ENCODE measurements around the gene RELB. TPM values are rescaled to one million over a fixed set of nuclear protein-coding genes. Genes with fewer than 3 reads are reported as not detected.

The RELB gene
- total RNA-seq, 4 donors from 2014 or later = 4.8 to 11.8 (median 7.6) TPM

DNA sequence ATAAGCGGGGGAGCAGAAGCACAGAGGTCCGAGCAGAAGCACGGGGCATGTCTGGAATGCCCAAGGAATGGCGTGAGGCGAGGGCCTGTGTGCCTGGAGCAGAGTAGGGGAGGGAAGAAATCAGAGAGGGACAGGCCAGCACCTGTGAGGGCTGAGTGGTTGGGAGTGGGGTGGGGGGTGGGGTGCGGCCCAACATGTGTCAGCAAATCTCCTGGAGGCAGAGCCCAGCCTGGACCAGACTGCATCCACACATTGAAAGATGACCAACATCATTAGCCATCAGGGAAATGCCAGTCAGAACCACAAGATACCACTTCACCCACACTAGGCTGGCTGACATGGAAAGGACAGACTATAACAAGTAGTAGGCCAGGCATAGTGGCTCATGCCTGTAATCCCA, 48.8 kb downstream of the RELB start:
- DNase-seq = no peak
- Histone ChIP-seq H3K36me3 (peaks cover 0 to 66% (median 31%) of the 10 kb centered on the region in 3 donors), H3K27ac (peak overlapping the region in 3 of 4 donors; percentile 19 to 79 (median 55)), H3K4me3 (no peak overlapping the region), H3K4me1 (peaks cover 26 to 79% (median 37%) of the 10 kb centered on the region in 3 donors), H3K9me3 (no peaks in the 10 kb centered on the region), H3K27me3 (no peaks in the 10 kb centered on the region)
- TF ChIP-seq POLR2A (IDR thresholded peaks at IDR 0.05) = no peak
- TF ChIP-seq, protein P1, sequence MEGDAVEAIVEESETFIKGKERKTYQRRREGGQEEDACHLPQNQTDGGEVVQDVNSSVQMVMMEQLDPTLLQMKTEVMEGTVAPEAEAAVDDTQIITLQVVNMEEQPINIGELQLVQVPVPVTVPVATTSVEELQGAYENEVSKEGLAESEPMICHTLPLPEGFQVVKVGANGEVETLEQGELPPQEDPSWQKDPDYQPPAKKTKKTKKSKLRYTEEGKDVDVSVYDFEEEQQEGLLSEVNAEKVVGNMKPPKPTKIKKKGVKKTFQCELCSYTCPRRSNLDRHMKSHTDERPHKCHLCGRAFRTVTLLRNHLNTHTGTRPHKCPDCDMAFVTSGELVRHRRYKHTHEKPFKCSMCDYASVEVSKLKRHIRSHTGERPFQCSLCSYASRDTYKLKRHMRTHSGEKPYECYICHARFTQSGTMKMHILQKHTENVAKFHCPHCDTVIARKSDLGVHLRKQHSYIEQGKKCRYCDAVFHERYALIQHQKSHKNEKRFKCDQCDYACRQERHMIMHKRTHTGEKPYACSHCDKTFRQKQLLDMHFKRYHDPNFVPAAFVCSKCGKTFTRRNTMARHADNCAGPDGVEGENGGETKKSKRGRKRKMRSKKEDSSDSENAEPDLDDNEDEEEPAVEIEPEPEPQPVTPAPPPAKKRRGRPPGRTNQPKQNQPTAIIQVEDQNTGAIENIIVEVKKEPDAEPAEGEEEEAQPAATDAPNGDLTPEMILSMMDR (IDR thresholded peaks at IDR 0.05) = no peak
- intact Hi-C loops (cut with DNase I) = no loop called here
- 57 to 66% methylated on average over 6 of the region's 6 CpGs for WGBS, 2 donors

DNA sequence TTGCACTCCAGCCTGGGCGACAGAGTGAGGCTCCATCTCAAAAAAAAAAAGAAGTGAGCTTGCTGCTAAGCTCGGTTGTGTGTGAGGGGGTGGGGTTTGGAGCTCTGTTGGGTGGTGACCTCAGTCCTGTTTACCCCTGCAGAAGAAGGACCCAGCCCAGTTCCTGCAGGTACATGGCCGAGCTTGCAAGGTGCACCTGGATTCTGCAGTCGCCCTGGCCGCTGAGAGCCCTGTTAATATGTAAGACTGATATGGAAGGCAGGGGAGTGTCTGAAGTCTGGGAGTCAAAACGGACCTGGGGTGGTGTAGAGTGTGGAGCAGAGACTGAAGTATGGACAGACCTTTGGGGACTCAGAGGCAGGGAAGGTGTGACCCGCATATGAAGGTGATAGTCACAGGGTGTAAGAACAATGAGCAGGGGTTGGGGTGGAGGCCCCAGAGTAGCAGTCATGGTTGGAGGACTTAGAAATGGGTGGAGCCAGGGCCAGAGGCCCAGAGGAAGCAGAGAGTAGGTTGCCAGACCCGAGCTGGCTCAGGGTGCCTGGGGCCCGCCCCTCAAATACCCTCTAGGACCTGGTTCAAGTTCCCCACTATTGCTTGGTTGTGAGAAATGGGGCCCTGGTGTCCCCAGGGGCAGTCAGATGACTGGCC, 50.8 kb downstream of the RELB start:
- TF ChIP-seq, protein P1 (IDR thresholded peaks at IDR 0.05) = no peak
- no peak for TF ChIP-seq POLR2A (IDR thresholded peaks at IDR 0.05)
- no peak overlapping the region for H3K4me3 ChIP-seq
- peaks cover 8 to 66% (median 43%) of the 10 kb centered on the region in 3 donors for H3K36me3 ChIP-seq
- no peaks in the 10 kb centered on the region for H3K9me3 ChIP-seq
- H3K4me1 ChIP-seq = peaks cover 15 to 58% (median 33%) of the 10 kb centered on the region in 3 donors
- WGBS, 2 donors = 30 to 32% methylated on average over 7 to 8 of the region's 9 CpGs
- intact Hi-C loops (cut with DNase I) = no loop called here
- no peak for DNase-seq
- peak overlapping the region; percentile 63 to 79 (median 69) for H3K27ac ChIP-seq
- no peaks in the 10 kb centered on the region for H3K27me3 ChIP-seq

DNA sequence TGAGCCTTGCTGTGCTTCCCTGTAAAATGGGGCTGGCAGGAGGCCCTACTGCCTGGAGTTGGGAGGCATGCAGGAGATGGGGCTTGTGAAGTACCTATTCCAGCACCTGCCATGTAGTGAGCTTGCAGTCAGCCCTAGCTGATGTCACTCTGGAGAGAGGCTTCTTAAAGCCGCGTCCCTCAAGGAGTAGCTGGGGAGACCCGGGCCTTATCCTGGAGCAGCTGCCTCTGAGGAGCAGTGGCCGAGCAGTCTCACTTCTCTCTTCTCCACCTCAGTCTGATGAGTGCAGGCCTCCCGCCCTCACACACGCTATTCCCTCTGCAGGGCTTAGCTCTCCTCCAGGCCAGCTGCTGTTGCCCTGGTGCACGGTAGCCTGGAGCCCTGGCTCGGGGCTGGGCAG, 55.6 kb downstream of the RELB start:
- no peak for TF ChIP-seq POLR2A (IDR thresholded peaks at IDR 0.05)
- TF ChIP-seq, protein P1 (IDR thresholded peaks at IDR 0.05) = no peak
- intact Hi-C loops (cut with DNase I) = no loop called here
- no peak for DNase-seq
- 88 to 92% methylated on average over 5 to 6 of the region's 8 CpGs for WGBS, 2 donors
- no peaks in the 10 kb centered on the region for H3K27me3 ChIP-seq
- H3K27ac ChIP-seq = no peak overlapping the region
- no peaks in the 10 kb centered on the region for H3K9me3 ChIP-seq
- no peak overlapping the region for H3K4me3 ChIP-seq
- H3K36me3 ChIP-seq = peaks cover 45 to 100% (median 83%) of the 10 kb centered on the region in 3 donors
- peaks cover 6 to 19% (median 7%) of the 10 kb centered on the region in 3 donors for H3K4me1 ChIP-seq

DNA sequence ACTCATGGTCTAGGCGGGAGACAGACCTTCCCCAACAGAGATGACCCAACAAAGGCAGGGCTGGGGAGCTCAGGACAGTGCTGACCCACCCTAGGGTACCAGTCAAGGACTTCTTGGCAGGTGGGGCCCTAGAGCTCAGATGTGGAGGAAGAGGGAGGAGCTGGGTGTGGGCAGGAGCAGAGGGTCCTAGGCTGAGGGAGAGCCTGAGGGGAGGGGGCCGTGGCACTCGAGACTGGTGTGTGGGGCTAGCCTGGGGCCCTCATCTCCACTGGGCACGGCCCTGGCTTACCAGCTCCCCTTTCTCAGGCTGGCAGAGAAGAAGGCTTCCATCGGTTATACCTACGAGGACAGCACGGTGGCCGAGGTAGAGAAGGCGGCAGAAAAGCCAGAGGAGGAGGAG, 56.2 kb downstream of the RELB start:
- H3K36me3 ChIP-seq = peaks cover 47 to 100% (median 84%) of the 10 kb centered on the region in 3 donors

DNA sequence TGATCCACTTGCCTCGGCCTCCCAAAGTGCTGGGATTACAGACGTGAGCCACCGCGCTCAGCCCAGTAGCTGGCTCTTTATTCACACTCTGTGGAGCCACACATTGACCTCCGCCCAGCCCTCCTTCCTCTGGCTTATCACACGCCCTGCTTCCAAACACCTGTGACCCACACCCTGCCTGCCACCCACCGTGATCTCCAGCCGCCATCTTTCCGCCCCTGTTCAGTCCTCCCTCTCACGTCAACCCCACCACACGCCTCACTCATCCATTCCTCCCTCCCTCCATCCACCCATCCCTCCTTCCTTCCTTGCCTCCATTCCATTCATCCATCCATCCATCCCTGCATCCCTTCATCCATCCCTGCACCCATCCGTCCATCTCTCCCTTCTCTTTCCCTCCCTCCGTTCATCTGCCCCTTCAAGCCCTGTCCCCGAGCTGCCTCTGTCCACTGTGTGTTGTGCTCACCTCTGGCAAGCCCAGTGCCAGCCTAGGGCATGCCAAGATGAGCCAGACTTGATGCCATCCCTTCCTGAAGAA, 57.4 kb downstream of the RELB start:
- Histone ChIP-seq H3K4me1 (peaks cover 0 to 9% (median 0%) of the 10 kb centered on the region in 3 donors), H3K27ac (no peak overlapping the region), H3K9me3 (no peaks in the 10 kb centered on the region), H3K4me3 (no peak overlapping the region), H3K27me3 (no peaks in the 10 kb centered on the region), H3K36me3 (peaks cover 53 to 99% (median 91%) of the 10 kb centered on the region in 3 donors)
- DNase-seq = no peak
- 83 to 86% methylated on average over 14 of the region's 14 CpGs for WGBS, 2 donors
- TF ChIP-seq, protein P1 (IDR thresholded peaks at IDR 0.05) = no peak
- no peak for TF ChIP-seq POLR2A (IDR thresholded peaks at IDR 0.05)
- intact Hi-C loops (cut with DNase I) = no loop called here

More for the DNA sequence above, 56.2 kb downstream of the RELB start:
- no peak for TF ChIP-seq POLR2A (IDR thresholded peaks at IDR 0.05)
- TF ChIP-seq, protein P1 (IDR thresholded peaks at IDR 0.05) = no peak
- no peak overlapping the region for H3K27ac ChIP-seq
- peaks cover under 1 to 13% (median under 1%) of the 10 kb centered on the region in 3 donors for H3K4me1 ChIP-seq
- no peak for DNase-seq
- intact Hi-C loops (cut with DNase I) = no loop called here
- H3K4me3 ChIP-seq = no peak overlapping the region
- H3K27me3 ChIP-seq = no peaks in the 10 kb centered on the region
- 60 to 92% methylated on average over 2 to 5 of the region's 9 CpGs for WGBS, 2 donors
- H3K9me3 ChIP-seq = no peaks in the 10 kb centered on the region
